Endothelial cell of umbilical vein (primary cell): ENCODE results near the gene TUBG1. TPM values are rescaled to one million over a fixed set of nuclear protein-coding genes. Genes with fewer than 3 reads are reported as not detected.
A peak's percentile ranks its signal among the peaks of the same experiment; 100 is the strongest.

Experiments used
- Bru-seq: library from RNA; stranded (reverse); fragments of 400-500 nt; gene quantifications from one replicate; lab custom pipeline; 2021; lab: Mats Ljungman, UMichigan
- BruChase-seq, 2 experiments: library from RNA; stranded (reverse); fragments of 400-500 nt; gene quantifications; one replicate each; lab custom pipeline; 2021; lab: Mats Ljungman, UMichigan
- BruUV-seq: library from RNA; stranded (reverse); fragments of 400-500 nt; replicated peaks from 2 replicates; lab custom pipeline; 2021; lab: Mats Ljungman, UMichigan
- CTCF ChIA-PET: fragments of 300-600, 350-600 bp; sonication (Branson Sonifier 250); formaldehyde crosslinking; loops from one replicate; lab custom pipeline; 2021; ENCODE audit warnings: antibody characterized with exemption, inconsistent platforms; lab: Charles Lee
- POLR2A ChIA-PET: fragments of 300-600, 350-600 bp; sonication (Branson Sonifier 250); formaldehyde crosslinking; loops from one replicate; lab custom pipeline; 2021; ENCODE audit warnings: antibody characterized with exemption, inconsistent platforms; lab: Charles Lee
- DNase-seq: peaks from one replicate; pipeline ENCODE4 v3.0.0-alpha.2; 2011; ENCODE audit warnings: low read depth, low spot score
- FAIRE-seq: peaks from 2 replicates; lab custom pipeline; 2011; peaks lifted over from hg19 to GRCh38; lab: Jason Lieb, UNC
- H2AFZ ChIP-seq: 2 replicates; pipeline ENCODE4 v1.6.0; 2012; ENCODE audit warnings: low read depth, low read length, control low read depth, inconsistent platforms
- H3K27ac ChIP-seq: 2 replicates; pipeline ENCODE4 v1.5.1; 2011; ENCODE audit warnings: low read depth, mild to moderate bottlenecking, control low read depth, low read length, moderate library complexity; ENCODE audit not compliant: insufficient read depth
- H3K27me3 ChIP-seq, 2 experiments: 2 replicates each; pipeline versions ENCODE4 v1.6.0 to v1.6.1; 2011; ENCODE audit warnings: low read length in 2 of 2, mixed read lengths in 1 of 2; ENCODE audit not compliant: control insufficient read depth in 2 of 2, insufficient read depth in 2 of 2
- H3K36me3 ChIP-seq, 2 experiments: 2 replicates in 1 of 2; 3 replicates in 1 of 2; pipeline ENCODE4 v1.5.1; 2011; ENCODE audit warnings: low read length in 2 of 2, mild to moderate bottlenecking in 1 of 2, moderate library complexity in 1 of 2; ENCODE audit not compliant: control insufficient read depth in 2 of 2, insufficient read depth in 2 of 2; ENCODE audit errors: extremely low read depth in 1 of 2
- H3K4me1 ChIP-seq: 3 replicates; pipeline ENCODE4 v1.5.1; 2011; ENCODE audit warnings: mild to moderate bottlenecking, low read length; ENCODE audit not compliant: control insufficient read depth, insufficient read depth; ENCODE audit errors: extremely low read depth
- H3K4me2 ChIP-seq: 2 replicates; pipeline ENCODE4 v1.6.1; 2011; ENCODE audit warnings: low read length, control low read depth, mixed read lengths; ENCODE audit not compliant: insufficient read depth
- H3K4me3 ChIP-seq, 3 experiments: fragments of 200-600 bp in 1 of 3; sonication (generic), shearing (Covaris generic) in 1 of 3; replicated peaks in 1 of 3; 2 replicates each; pipeline ENCODE4 v1.5.1; 2011 to 2016; ENCODE audit warnings: control low read depth in 3 of 3, low read length in 3 of 3, mild to moderate bottlenecking in 2 of 3, inconsistent platforms in 1 of 3, low read depth in 1 of 3, moderate library complexity in 1 of 3; ENCODE audit not compliant: insufficient read depth in 1 of 3
- H3K79me2 ChIP-seq: 2 replicates; pipeline ENCODE4 v1.6.0; 2012; ENCODE audit warnings: low read length, inconsistent platforms; ENCODE audit not compliant: control insufficient read depth, insufficient read depth
- H3K9ac ChIP-seq: replicated peaks from 2 replicates; pipeline ENCODE3; 2011; ENCODE audit warnings: low read length, control low read depth; ENCODE audit not compliant: insufficient read depth; ENCODE audit errors: extremely low read depth
- H3K9me1 ChIP-seq: replicated peaks from 3 replicates; pipeline ENCODE4 v1.6.0; 2011; ENCODE audit warnings: mild to moderate bottlenecking, low read length; ENCODE audit not compliant: control insufficient read depth, insufficient read depth; ENCODE audit errors: extremely low read depth
- H3K9me3 ChIP-seq: replicated peaks from 2 replicates; pipeline ENCODE4 v1.5.1; 2012; ENCODE audit warnings: low read length, inconsistent platforms; ENCODE audit not compliant: control insufficient read depth, insufficient read depth
- H4K20me1 ChIP-seq: replicated peaks from 2 replicates; pipeline ENCODE3; 2011; ENCODE audit warnings: mild to moderate bottlenecking, low read length; ENCODE audit not compliant: control insufficient read depth, insufficient read depth; ENCODE audit errors: extremely low read depth
- EZH2 ChIP-seq: IDR thresholded peaks from 2 replicates; pipeline ENCODE4 v1.6.1; 2012; ENCODE audit warnings: borderline replicate concordance, low read depth, mild to moderate bottlenecking, moderate library complexity, low read length, inconsistent platforms; ENCODE audit not compliant: severe bottlenecking
- FOS ChIP-seq: IDR thresholded peaks from 2 replicates; pipeline ENCODE4 v1.6.1; 2011; ENCODE audit warnings: mild to moderate bottlenecking, low read length, moderate library complexity, borderline replicate concordance; ENCODE audit not compliant: insufficient read depth
- GATA2 ChIP-seq: IDR thresholded peaks from 2 replicates; pipeline ENCODE4 v1.7.0; 2011; ENCODE audit warnings: low read depth, mild to moderate bottlenecking, moderate library complexity, mixed read lengths, low read length; ENCODE audit not compliant: insufficient read length, insufficient read depth
- JUN ChIP-seq: IDR thresholded peaks from 2 replicates; pipeline ENCODE4 v1.6.1; 2011; ENCODE audit warnings: borderline replicate concordance, low read depth; ENCODE audit not compliant: insufficient read length, insufficient read depth
- MYC ChIP-seq: IDR thresholded peaks from one replicate; pipeline ENCODE4 v1.6.1; 2011; ENCODE audit warnings: mild to moderate bottlenecking, low read depth, low read length
- POLR2A ChIP-seq: IDR thresholded peaks from 2 replicates; pipeline ENCODE4 v1.6.1; 2012; ENCODE audit warnings: low read depth, mild to moderate bottlenecking, control low read depth, low read length
- POLR2AphosphoS5 ChIP-seq: IDR thresholded peaks from 2 replicates; pipeline ENCODE4 v1.6.1; 2012; ENCODE audit warnings: low read depth, mild to moderate bottlenecking, control low read depth, low read length, moderate library complexity; ENCODE audit not compliant: insufficient read depth
- dilution Hi-C: fragments of 300-500 bp; cut with MboI; formaldehyde crosslinking; loops from one replicate; pipeline ENCODE4 v1.15.0; 2019; ENCODE audit warnings: low sequenced_read_pairs; ENCODE audit not compliant: extremely low pct_ligation_motif_present
- intact Hi-C: fragments of 100-400 bp; cut with micrococcal nuclease; formaldehyde crosslinking; loops from one replicate; pipeline ENCODE4 v1.10.0; 2022
- long read RNA-seq: library from polyadenylated mRNA; stranded (forward); transcript quantifications from one replicate; pipeline ENCODE4 v2.0.0, GENCODE V29; 2021
- polyA minus RNA-seq, 3 experiments: library from RNA; depleted of rRNA, polyadenylated mRNA; stranded (reverse); fragments of >200 nt; gene quantifications; 1 replicate in 1 of 3; 2 replicates in 2 of 3; pipeline ENCODE4 v1.2.3, GENCODE V29; 2011
- polyA plus RNA-seq, 4 experiments: library from polyadenylated mRNA; depleted of rRNA in 3 of 4; stranded (reverse) in 3 of 4; unstranded in 1 of 4; fragments of >200 nt; gene quantifications; 2 replicates each; pipeline versions ENCODE4 v1.2.1 to v1.2.3, GENCODE V29; 2011 to 2012; ENCODE audit warnings: missing spikeins in 1 of 4
- total RNA-seq: library from RNA; stranded (reverse); gene quantifications from 2 replicates; pipeline ENCODE4 v1.2.3, GENCODE V29; 2021
- TF ChIP-seq, protein P1 (sequence below), 2 donors: IDR thresholded peaks; 1 replicate in 1 of 2; 2 replicates in 1 of 2; pipeline ENCODE4 v1.5.1; 2011; ENCODE audit warnings: low read length in 2 of 2, mild to moderate bottlenecking in 2 of 2, moderate library complexity in 2 of 2, control low read depth in 1 of 2, inconsistent platforms in 1 of 2, low read depth in 1 of 2; ENCODE audit not compliant: insufficient read depth in 1 of 2; ENCODE audit errors: extremely low read depth in 1 of 2
- TF ChIP-seq, protein P2 (sequence below): IDR thresholded peaks from 2 replicates; pipeline ENCODE4 v1.6.1; 2011; ENCODE audit not compliant: insufficient read depth, insufficient read length

TUBG1 gene
- total RNA-seq (96.9 and 102 TPM in 2 replicates), polyA plus RNA-seq (132 and 173 TPM in 2 replicates), polyA minus RNA-seq (80.1 and 91.1 TPM in 2 replicates), Bru-seq, nascent RNA (percentile 65 among the genes with signal in this experiment), BruChase-seq, experiment 1, labeled RNA remaining after a 6-hour chase (percentile 91 among the genes with signal in this experiment), BruChase-seq, experiment 2, labeled RNA remaining after a 2-hour chase (percentile 70 among the genes with signal in this experiment)
- polyA plus RNA-seq (2011; cell fraction: cytosol; rRNA removed): 127 and 128 TPM in 2 replicates
- 80.9 and 88.0 TPM in 2 replicates for polyA plus RNA-seq (2011; cell fraction: nucleus; rRNA removed)
- 110 and 153 TPM in 2 replicates for polyA plus RNA-seq (2012)
- polyA minus RNA-seq (2011; cell fraction: cytosol; rRNA and poly(A)+ RNA removed): 79.4 TPM
- 21.2 and 25.3 TPM in 2 replicates for polyA minus RNA-seq (2011; cell fraction: nucleus; rRNA and poly(A)+ RNA removed)
- long read RNA-seq, transcript TUBG1-201 (11 exons, 1,611 nt): major isoform, 407 of 461 reads
- long read RNA-seq, partial matches to known transcripts: 34 of 461 reads
- long read RNA-seq, other reads (novel, unspliced or antisense): 20 of 461 reads

DNA sequence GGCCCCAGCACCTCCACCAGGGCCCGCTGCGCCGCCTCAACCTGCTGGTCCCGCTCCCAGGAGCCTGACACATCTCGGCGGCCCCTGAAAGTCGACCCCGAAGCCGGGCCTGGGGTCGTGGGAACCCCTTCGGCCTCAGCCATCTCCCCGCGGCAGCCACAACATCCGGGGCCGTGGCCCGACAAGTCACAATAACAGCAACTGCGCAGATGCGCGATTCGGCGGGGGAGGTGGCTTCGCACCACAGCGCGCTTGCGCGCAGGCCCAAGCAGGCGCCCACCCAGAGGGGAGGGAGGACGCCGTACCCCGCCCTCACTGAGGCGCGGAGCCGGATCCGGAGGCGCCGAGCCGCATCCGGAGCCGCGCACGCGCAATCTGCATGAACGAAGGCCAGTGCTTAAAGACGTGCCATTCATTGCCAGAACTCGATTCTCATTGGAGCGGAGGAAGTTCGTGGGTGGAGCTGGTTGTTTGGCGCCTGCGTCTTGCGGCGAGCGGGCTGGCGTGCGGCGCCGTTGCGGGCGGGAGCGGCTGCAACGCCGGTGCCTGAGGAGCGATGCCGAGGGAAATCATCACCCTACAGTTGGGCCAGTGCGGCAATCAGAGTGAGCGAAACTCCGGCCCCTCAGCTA lies at the start of gene TUBG1, which contains the start of gene RETREG3:
Gene TUBG1, plus strand, starts transcription at position 502 of the 632 bp plus-strand sequence. Its CDS starts 55 bp downstream, at position 557.
Gene RETREG3, minus strand, starts transcription at position 193 of the 632 bp plus-strand sequence. Its CDS starts 50 bp downstream, at position 143.
- Histone ChIP-seq H3K9ac (peak within 1 kb of the TSS; percentile 72), H3K27me3 (no peaks in the 10 kb centered on the region), H3K27ac (peak within 1 kb of the TSS; percentile 69), H3K36me3 (peaks cover 13 to 16% of the 10 kb centered on the region in 2 experiments), H3K79me2 (peaks cover 45% of the 10 kb centered on the region), H3K4me2 (peak within 1 kb of the TSS; percentile 82), H3K4me1 (peaks cover 11% of the 10 kb centered on the region), H3K9me3 (no peaks in the 10 kb centered on the region), H4K20me1 (no peaks in the 10 kb centered on the region), H3K4me3 (peak within 1 kb of the TSS; percentile 73 to 81 (median 79)), H2AFZ (peak within 1 kb of the TSS; percentile 91), H3K9me1 (no peaks in the 10 kb centered on the region)
- no peak for TF ChIP-seq FOS
- no peak for TF ChIP-seq GATA2
- TF ChIP-seq POLR2A: peak; percentile 89
- TF ChIP-seq POLR2AphosphoS5: peak; percentile 85
- no peak for TF ChIP-seq MYC
- no peak for TF ChIP-seq JUN
- no peak for TF ChIP-seq EZH2
- TF ChIP-seq, protein P1, sequence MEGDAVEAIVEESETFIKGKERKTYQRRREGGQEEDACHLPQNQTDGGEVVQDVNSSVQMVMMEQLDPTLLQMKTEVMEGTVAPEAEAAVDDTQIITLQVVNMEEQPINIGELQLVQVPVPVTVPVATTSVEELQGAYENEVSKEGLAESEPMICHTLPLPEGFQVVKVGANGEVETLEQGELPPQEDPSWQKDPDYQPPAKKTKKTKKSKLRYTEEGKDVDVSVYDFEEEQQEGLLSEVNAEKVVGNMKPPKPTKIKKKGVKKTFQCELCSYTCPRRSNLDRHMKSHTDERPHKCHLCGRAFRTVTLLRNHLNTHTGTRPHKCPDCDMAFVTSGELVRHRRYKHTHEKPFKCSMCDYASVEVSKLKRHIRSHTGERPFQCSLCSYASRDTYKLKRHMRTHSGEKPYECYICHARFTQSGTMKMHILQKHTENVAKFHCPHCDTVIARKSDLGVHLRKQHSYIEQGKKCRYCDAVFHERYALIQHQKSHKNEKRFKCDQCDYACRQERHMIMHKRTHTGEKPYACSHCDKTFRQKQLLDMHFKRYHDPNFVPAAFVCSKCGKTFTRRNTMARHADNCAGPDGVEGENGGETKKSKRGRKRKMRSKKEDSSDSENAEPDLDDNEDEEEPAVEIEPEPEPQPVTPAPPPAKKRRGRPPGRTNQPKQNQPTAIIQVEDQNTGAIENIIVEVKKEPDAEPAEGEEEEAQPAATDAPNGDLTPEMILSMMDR (IDR thresholded peaks at IDR 0.05; ENCODE audit: extremely low read depth in 1 of 2, insufficient read depth in 1 of 2, low read depth in 1 of 2, low read length in 2 of 2): peak; percentile 39 to 72
- TF ChIP-seq, protein P2, sequence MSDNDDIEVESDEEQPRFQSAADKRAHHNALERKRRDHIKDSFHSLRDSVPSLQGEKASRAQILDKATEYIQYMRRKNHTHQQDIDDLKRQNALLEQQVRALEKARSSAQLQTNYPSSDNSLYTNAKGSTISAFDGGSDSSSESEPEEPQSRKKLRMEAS: no peak
- ChIA-PET CTCF (interaction anchor here (0.7 to 4.2 kb wide), 17 partner anchors 9 to 320 kb away, joined by 3 to 109 read pairs (median 5); partner anchors contain the start of genes BECN1, CCR10, PLEKHH3 and PSMC3IP), POLR2A (interaction anchor here (0.7 to 1.6 kb wide), 4 partner anchors 9 to 154 kb away, joined by 3 to 8 read pairs (median 4); partner anchors contain the start of gene PLEKHH3)
- no TSS peak for BruUV-seq
- dilution Hi-C loops (loop anchor here (10.0 kb wide), 1 partner anchor 206 kb away; no protein-coding TSS in a partner anchor), intact Hi-C loops (loop anchor here (1.0 to 5.0 kb wide), 5 partner anchors 32 to 562 kb away; partner anchors contain the start of genes BECN1, NBR1, PSMC3IP and TUBG2)
- FAIRE-seq (peak; percentile 97), DNase-seq (peak; percentile 99)
